GM13977 (cell line): ENCODE measurements around the gene NAA60.

ENCODE experiments used
- DNase-seq: peaks from one replicate; pipeline ENCODE4 v3.0.0; 2012; ENCODE audit warnings: low spot score
- in situ Hi-C: fragments of 300-500 bp; cut with MboI; formaldehyde crosslinking; loops from one replicate; pipeline ENCODE4 v1.12.0; 2022; ENCODE audit warnings: low sequenced_read_pairs, low pct_unique_long_range_greater_than_20kb, mixed read lengths, inconsistent platforms; ENCODE audit not compliant: unreplicated experiment
- TF ChIP-seq, protein P1 (sequence below): IDR thresholded peaks from 2 replicates; pipeline ENCODE4 v1.5.1; 2012; ENCODE audit warnings: mild to moderate bottlenecking, control low read depth; ENCODE audit not compliant: insufficient read depth; ENCODE audit errors: extremely low read depth, missing control alignments

The NAA60 gene

DNA sequence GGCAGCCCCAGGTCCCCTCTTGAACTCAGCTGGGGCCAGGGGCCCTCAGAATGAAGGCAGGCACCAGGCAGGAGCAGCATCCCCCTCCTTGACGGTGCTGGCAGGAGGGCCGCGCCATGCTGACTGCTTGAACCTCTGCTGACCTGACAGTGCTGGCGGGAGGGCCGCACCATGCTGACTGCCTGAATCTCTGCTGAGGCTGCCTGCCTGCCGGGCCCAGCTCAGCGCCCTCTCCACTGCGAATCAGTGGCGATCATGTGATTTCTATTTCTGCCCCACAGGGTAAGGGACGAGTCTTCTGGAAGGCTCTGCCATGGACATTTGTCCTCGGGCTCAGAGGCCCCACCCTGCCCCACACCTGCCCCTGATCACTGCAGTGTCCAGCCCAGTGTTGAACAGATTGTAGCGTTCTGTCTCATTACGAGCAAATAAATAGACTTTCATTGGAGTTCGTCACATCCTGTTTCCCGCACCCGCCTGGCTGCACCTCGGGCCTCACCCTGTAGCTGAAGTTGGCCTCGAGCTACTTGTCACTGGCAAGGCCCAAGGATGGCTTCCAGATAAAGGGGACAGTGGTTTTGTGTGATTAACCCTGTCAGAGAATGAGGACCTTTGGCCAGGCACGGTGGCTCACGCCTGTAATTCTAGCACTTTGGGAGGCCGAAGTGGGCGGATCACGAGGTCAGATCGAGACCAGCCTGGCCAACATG is 43.2 kb downstream of the NAA60 start:
- DNase-seq, result no peak
- TF ChIP-seq, protein P1, sequence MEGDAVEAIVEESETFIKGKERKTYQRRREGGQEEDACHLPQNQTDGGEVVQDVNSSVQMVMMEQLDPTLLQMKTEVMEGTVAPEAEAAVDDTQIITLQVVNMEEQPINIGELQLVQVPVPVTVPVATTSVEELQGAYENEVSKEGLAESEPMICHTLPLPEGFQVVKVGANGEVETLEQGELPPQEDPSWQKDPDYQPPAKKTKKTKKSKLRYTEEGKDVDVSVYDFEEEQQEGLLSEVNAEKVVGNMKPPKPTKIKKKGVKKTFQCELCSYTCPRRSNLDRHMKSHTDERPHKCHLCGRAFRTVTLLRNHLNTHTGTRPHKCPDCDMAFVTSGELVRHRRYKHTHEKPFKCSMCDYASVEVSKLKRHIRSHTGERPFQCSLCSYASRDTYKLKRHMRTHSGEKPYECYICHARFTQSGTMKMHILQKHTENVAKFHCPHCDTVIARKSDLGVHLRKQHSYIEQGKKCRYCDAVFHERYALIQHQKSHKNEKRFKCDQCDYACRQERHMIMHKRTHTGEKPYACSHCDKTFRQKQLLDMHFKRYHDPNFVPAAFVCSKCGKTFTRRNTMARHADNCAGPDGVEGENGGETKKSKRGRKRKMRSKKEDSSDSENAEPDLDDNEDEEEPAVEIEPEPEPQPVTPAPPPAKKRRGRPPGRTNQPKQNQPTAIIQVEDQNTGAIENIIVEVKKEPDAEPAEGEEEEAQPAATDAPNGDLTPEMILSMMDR, result no peak

GRCh38 chr16:3487521-3488410 is 44.3 kb downstream of the NAA60 start:
- in situ Hi-C loops, result no loop called here

More for the DNA sequence above, 43.2 kb downstream of the NAA60 start:
- in situ Hi-C loops, result no loop called here

DNA sequence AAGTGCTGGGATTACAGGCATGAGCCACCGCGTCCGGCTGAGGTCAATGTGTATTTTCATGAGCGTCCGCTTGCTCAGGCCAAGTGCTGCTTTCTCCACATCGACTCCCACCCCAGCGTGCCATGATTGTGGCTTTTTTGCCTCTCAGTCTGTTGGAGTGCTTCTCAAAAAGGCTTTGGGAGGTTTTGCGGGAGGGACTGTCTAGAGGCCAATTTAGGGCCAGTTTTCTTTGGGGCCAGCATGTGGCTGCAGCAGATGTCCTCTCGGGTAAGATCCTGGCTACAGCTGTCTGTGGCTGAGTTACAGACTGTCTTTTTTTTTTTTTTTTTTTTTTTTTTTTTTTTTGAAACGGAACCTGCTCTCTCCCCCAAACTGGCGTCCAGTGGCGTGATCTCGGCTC is 45.3 kb downstream of the NAA60 start:
- no peak for DNase-seq
- in situ Hi-C loops, result no loop called here
- TF ChIP-seq, protein P1, result no peak

More at GRCh38 chr16:3487521-3488410, 44.3 kb downstream of the NAA60 start:
- DNase-seq, result no peak
- TF ChIP-seq, protein P1, result no peak

GRCh38 chr16:3490911-3491629 is 47.6 kb downstream of the NAA60 start:
- in situ Hi-C loops, result no loop called here
- TF ChIP-seq, protein P1, result peak; percentile 36
- DNase-seq, result peak; percentile 56

DNA sequence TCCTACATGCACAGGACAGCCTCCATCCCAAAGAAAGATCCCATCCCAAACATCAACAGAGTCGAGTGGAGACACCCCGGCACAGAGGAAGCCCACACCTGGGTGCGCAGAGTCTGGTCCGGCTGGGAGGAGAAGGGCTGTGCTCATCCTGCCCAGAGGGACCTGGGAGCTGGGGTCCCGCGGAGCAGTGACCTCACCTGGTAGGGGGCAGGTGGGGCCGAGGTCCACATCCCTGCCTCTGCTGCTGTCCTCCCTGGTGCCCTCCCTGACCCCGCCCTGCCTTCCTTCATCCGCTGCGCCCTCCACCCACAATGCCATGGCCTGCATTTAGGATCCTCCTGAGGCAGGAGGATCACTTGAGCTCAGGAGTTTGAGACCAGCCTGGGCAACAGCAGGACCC is 48.9 kb downstream of the NAA60 start:
- DNase-seq, result peak; percentile 14
- in situ Hi-C loops, result no loop called here
- TF ChIP-seq, protein P1, result no peak

DNA sequence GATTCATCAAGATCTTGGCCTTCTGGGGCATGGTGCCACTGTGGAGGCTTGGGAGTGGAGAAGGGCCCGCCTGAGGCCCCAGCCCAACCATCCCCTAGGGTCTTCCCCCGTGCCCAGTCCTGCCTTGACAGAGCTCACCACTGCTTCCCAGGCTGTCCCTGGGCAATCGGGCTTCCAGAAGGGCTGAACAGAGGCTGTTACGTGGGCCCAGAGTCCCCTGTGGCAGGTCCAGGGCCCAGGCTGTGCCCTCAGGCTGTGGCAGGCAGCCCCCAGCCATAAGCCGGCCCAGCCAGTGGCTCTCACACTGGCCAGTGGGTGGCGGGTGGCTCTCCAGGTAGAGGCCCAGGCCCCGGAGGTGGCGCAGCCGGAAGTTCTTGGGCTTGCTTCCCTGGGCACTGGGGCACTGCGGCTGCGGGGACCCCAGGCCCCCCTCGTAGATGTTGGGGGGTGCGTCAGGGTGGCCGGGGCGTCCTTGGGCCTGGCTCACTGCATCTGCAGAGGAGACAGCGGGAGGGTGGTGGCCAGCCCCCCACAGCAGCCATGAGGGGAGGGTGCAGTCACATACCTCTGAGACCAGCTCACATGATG is 51.0 kb downstream of the NAA60 start:
- no peak for DNase-seq
- in situ Hi-C loops, result no loop called here
- TF ChIP-seq, protein P1, result no peak
